Measurements from ENCODE around the gene KANSL1. TPM values are rescaled to one million over a fixed set of nuclear protein-coding genes. Genes with fewer than 3 reads are reported as not detected.

Gene KANSL1
- total and polyA plus RNA-seq, 2 donors (not counting 1 experiment from before 2014, with no cell fraction given), result 8.4 to 78.6 TPM

GRCh38 chr17:46027976-46028325 lies 165.3 kb downstream of the KANSL1 start:
- H2AFZ ChIP-seq (ENCODE audit: low read length), result no peak overlapping the region
- H3K4me1 ChIP-seq (ENCODE audit: control insufficient read depth, extremely low read depth, insufficient read depth, low read length), result no peaks in the 10 kb centered on the region
- H3K9ac ChIP-seq (ENCODE audit: insufficient read depth, low read length), result no peak overlapping the region
- H3K9me3 ChIP-seq (ENCODE audit: control insufficient read depth, insufficient read depth, low read depth, low read length), result no peaks in the 10 kb centered on the region
- H3K4me2 ChIP-seq (ENCODE audit: extremely low read depth, insufficient read depth, low read length), result no peak overlapping the region
- TF ChIP-seq EZH2 (IDR thresholded peaks at IDR 0.05; ENCODE audit: low read length, missing control alignments), result no peak
- TF ChIP-seq, protein P1, sequence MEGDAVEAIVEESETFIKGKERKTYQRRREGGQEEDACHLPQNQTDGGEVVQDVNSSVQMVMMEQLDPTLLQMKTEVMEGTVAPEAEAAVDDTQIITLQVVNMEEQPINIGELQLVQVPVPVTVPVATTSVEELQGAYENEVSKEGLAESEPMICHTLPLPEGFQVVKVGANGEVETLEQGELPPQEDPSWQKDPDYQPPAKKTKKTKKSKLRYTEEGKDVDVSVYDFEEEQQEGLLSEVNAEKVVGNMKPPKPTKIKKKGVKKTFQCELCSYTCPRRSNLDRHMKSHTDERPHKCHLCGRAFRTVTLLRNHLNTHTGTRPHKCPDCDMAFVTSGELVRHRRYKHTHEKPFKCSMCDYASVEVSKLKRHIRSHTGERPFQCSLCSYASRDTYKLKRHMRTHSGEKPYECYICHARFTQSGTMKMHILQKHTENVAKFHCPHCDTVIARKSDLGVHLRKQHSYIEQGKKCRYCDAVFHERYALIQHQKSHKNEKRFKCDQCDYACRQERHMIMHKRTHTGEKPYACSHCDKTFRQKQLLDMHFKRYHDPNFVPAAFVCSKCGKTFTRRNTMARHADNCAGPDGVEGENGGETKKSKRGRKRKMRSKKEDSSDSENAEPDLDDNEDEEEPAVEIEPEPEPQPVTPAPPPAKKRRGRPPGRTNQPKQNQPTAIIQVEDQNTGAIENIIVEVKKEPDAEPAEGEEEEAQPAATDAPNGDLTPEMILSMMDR (conservative IDR thresholded peaks at IDR 0.05 in 1 of 2, IDR thresholded peaks at IDR 0.05 in 1 of 2; ENCODE audit: low read depth in 1 of 2, low read length in 2 of 2), result no peak
- peaks cover 12% of the 10 kb centered on the region for H3K36me3 ChIP-seq (ENCODE audit: control insufficient read depth, insufficient read depth, low read length)
- no peak overlapping the region for H3K27ac ChIP-seq (ENCODE audit: insufficient read depth, low read length)
- no peak for DNase-seq (ENCODE audit: low read depth in 2 of 2)
- H3K79me2 ChIP-seq (ENCODE audit: control insufficient read depth, insufficient read depth, low read length), result no peaks in the 10 kb centered on the region
- H4K20me1 ChIP-seq (ENCODE audit: control insufficient read depth, extremely low read depth, insufficient read depth, low read length), result peaks cover 1% of the 10 kb centered on the region
- H3K27me3 ChIP-seq (ENCODE audit: control insufficient read depth, insufficient read depth, low read length), result no peaks in the 10 kb centered on the region
- H3K4me3 ChIP-seq (replicated peaks in 1 of 4; ENCODE audit: control extremely low read depth in 1 of 4, insufficient read depth in 1 of 4, low read depth in 3 of 4, low read length in 4 of 4), result no peak overlapping the region

GRCh38 chr17:46027048-46027975 lies 165.9 kb downstream of the KANSL1 start:
- H3K79me2 ChIP-seq (ENCODE audit: control insufficient read depth, insufficient read depth, low read length), result no peaks in the 10 kb centered on the region
- peaks cover 1% of the 10 kb centered on the region for H4K20me1 ChIP-seq (ENCODE audit: control insufficient read depth, extremely low read depth, insufficient read depth, low read length)
- H3K9ac ChIP-seq (ENCODE audit: insufficient read depth, low read length), result no peak overlapping the region
- no peaks in the 10 kb centered on the region for H3K9me3 ChIP-seq (ENCODE audit: control insufficient read depth, insufficient read depth, low read depth, low read length)
- no peak overlapping the region for H2AFZ ChIP-seq (ENCODE audit: low read length)
- no peaks in the 10 kb centered on the region for H3K27me3 ChIP-seq (ENCODE audit: control insufficient read depth, insufficient read depth, low read length)
- no peak for TF ChIP-seq EZH2 (IDR thresholded peaks at IDR 0.05; ENCODE audit: low read length, missing control alignments)
- TF ChIP-seq, protein P1 (conservative IDR thresholded peaks at IDR 0.05 in 1 of 2, IDR thresholded peaks at IDR 0.05 in 1 of 2; ENCODE audit: low read depth in 1 of 2, low read length in 2 of 2), result no peak
- H3K36me3 ChIP-seq (ENCODE audit: control insufficient read depth, insufficient read depth, low read length), result peaks cover 10% of the 10 kb centered on the region
- H3K4me1 ChIP-seq (ENCODE audit: control insufficient read depth, extremely low read depth, insufficient read depth, low read length), result no peaks in the 10 kb centered on the region
- H3K4me3 ChIP-seq (replicated peaks in 1 of 4; ENCODE audit: control extremely low read depth in 1 of 4, insufficient read depth in 1 of 4, low read depth in 3 of 4, low read length in 4 of 4), result no peak overlapping the region
- no peak overlapping the region for H3K4me2 ChIP-seq (ENCODE audit: extremely low read depth, insufficient read depth, low read length)
- DNase-seq (ENCODE audit: low read depth in 2 of 2), result no peak
- H3K27ac ChIP-seq (ENCODE audit: insufficient read depth, low read length), result no peak overlapping the region

- Histone ChIP-seq H3K27ac (ENCODE audit: insufficient read depth, low read length) (no peak overlapping the region), H2AFZ (ENCODE audit: low read length) (no peak overlapping the region), H3K4me1 (ENCODE audit: control insufficient read depth, extremely low read depth, insufficient read depth, low read length) (no peaks in the 10 kb centered on the region), H3K79me2 (ENCODE audit: control insufficient read depth, insufficient read depth, low read length) (no peaks in the 10 kb centered on the region), H3K9me3 (ENCODE audit: control insufficient read depth, insufficient read depth, low read depth, low read length) (no peaks in the 10 kb centered on the region), H3K27me3 (ENCODE audit: control insufficient read depth, insufficient read depth, low read length) (no peaks in the 10 kb centered on the region), H3K4me2 (ENCODE audit: extremely low read depth, insufficient read depth, low read length) (no peak overlapping the region), H3K36me3 (ENCODE audit: control insufficient read depth, insufficient read depth, low read length) (peaks cover 8% of the 10 kb centered on the region), H3K4me3 (replicated peaks in 1 of 4; ENCODE audit: control extremely low read depth in 1 of 4, insufficient read depth in 1 of 4, low read depth in 3 of 4, low read length in 4 of 4) (no peak overlapping the region), H3K9ac (ENCODE audit: insufficient read depth, low read length) (no peak overlapping the region), H4K20me1 (ENCODE audit: control insufficient read depth, extremely low read depth, insufficient read depth, low read length) (peaks cover 1% of the 10 kb centered on the region)
- no peak for DNase-seq (ENCODE audit: low read depth in 2 of 2)
- TF ChIP-seq, protein P1 (conservative IDR thresholded peaks at IDR 0.05 in 1 of 2, IDR thresholded peaks at IDR 0.05 in 1 of 2; ENCODE audit: low read depth in 1 of 2, low read length in 2 of 2), result no peak
- TF ChIP-seq EZH2 (IDR thresholded peaks at IDR 0.05; ENCODE audit: low read length, missing control alignments), result no peak
Measured at GRCh38 chr17:46026166-46027047, 166.8 kb downstream of the KANSL1 start.

Measured in fibroblast of lung (primary cell).